Activated naive CD8-positive, alpha-beta T cell treated with anti-CD3 and anti-CD28 coated beads for 36 hours (primary cell): ENCODE results near the gene ERG. TPM values are rescaled to one million over a fixed set of nuclear protein-coding genes. Genes with fewer than 3 reads are reported as not detected.

Experiments
- DNase-seq: peaks from one replicate; pipeline ENCODE4 v3.0.0; 2021
- H3K27ac Mint-ChIP-seq: one replicate; pipeline ENCODE4 v1.8.0; 2022; ENCODE audit warnings: mild to moderate bottlenecking, moderate library complexity, mixed read lengths
- H3K27me3 Mint-ChIP-seq: one replicate; pipeline ENCODE4 v1.8.0; 2022; ENCODE audit warnings: mild to moderate bottlenecking, mixed read lengths
- H3K36me3 Mint-ChIP-seq: one replicate; pipeline ENCODE4 v1.8.0; 2021; ENCODE audit warnings: mild to moderate bottlenecking, mixed read lengths
- H3K4me1 Mint-ChIP-seq: one replicate; pipeline ENCODE4 v1.8.0; 2021; ENCODE audit warnings: mixed read lengths
- H3K4me3 Mint-ChIP-seq: one replicate; pipeline ENCODE4 v1.8.0; 2022; ENCODE audit warnings: mild to moderate bottlenecking, moderate library complexity, mixed read lengths
- H3K9me3 Mint-ChIP-seq: one replicate; pipeline ENCODE4 v1.8.0; 2022; ENCODE audit warnings: mixed read lengths
- total RNA-seq, 2 experiments: library from RNA; stranded (reverse); gene quantifications; one replicate each; pipeline ENCODE4 v1.2.3, GENCODE V29; 2021

ERG gene
- total RNA-seq, 2 experiments from 2014 or later, result not detected

DNA sequence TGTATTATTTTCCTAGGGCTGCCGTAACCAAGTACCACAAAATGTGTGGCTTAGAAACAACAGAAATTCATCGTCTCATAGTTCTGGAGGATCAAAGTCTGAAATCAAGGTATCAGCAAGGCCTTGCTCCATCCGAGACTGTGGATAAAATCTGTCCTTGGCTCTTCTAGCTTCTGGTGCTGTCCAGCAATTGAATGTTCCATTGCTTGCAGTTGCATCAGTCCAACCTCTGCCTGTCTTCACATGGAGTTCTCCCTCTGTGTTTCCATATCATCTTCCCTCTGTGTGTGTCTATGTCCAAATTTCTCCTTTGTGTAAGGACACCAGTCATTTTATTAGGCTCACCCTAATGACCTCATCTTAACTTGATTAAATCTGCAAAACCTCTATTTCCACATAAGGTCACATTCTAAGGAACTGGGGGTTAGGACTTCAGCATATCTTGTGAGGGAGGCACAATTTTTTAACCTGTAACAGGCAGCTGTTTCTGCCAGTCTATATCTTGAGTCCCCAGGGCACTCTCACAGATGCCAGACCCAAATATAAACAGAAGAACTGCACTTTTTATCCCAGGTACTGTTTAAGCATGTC is 84.2 kb downstream of the ERG start:
- Mint-ChIP-seq H3K4me1 (no peaks in the 10 kb centered on the region), H3K27ac (no peak overlapping the region), H3K27me3 (peaks cover 4% of the 10 kb centered on the region), H3K9me3 (peaks cover 7% of the 10 kb centered on the region), H3K36me3 (no peaks in the 10 kb centered on the region), H3K4me3 (no peak overlapping the region)
- DNase-seq, result no peak

DNA sequence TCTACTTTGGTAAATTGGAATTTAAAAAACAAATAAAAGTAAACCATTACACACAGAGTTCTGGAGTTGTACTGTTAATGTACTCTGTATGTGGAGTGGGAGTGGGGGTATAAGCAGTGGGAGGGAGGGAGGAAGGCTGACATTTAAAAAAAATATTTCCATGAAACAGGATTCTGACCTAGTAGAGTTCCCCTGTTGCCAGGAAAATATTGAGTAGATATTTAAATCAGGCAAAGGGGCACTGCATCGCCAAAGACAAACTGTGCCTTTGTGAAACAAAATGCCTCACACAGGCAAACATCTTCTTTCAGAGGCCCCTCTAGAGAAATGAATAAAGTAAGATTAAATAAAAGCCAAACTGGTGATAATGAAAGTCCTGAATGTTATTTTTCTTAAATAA is 87.8 kb downstream of the ERG start:
- H3K36me3 Mint-ChIP-seq, result no peaks in the 10 kb centered on the region
- no peak overlapping the region for H3K4me3 Mint-ChIP-seq
- H3K27ac Mint-ChIP-seq, result no peak overlapping the region
- peaks cover 7% of the 10 kb centered on the region for H3K9me3 Mint-ChIP-seq
- peaks cover 4% of the 10 kb centered on the region for H3K27me3 Mint-ChIP-seq
- no peak for DNase-seq
- no peaks in the 10 kb centered on the region for H3K4me1 Mint-ChIP-seq

DNA sequence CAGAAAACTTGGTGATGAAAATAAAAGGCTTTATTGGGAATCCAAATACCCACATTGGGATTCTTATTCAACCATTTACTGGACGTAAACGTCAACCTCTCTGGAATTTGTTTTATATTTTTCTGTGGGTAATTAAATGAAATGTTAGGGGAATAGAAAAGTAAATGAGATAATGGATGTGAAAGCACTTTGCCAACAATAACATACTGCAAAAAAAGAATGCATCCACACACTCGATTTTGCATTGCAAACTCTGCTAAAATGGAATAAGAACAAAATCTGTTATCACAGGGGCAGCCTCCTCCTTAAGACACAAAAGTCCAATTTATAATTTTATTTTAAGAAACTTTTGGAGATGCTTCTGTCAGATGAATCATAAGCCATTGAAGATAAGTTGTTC is 88.4 kb downstream of the ERG start:
- Mint-ChIP-seq H3K36me3 (no peaks in the 10 kb centered on the region), H3K9me3 (peaks cover 7% of the 10 kb centered on the region), H3K4me3 (no peak overlapping the region), H3K27ac (no peak overlapping the region), H3K4me1 (no peaks in the 10 kb centered on the region), H3K27me3 (peaks cover 6% of the 10 kb centered on the region)
- no peak for DNase-seq

DNA sequence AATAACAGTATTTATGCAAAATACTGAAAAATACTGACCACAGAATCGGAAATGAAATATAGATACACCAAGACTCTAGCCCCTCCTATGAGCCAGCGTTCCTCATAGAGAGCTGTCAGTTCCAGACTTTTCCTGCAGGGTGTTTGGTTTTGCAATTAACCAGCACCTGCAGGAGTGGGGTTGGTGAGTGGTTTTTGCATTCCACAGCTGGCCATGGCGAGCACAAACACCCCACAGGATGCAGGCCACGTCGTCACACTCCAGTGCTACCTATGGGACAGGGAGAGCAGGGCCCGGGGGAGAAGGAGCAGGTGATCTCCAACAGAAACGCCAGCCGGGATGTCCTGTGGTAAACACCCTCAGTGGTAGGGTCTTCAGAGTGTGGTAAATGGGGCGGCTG is 94.1 kb downstream of the ERG start:
- Mint-ChIP-seq H3K9me3 (no peaks in the 10 kb centered on the region), H3K27ac (no peak overlapping the region), H3K36me3 (no peaks in the 10 kb centered on the region), H3K4me3 (no peak overlapping the region), H3K27me3 (peaks cover 24% of the 10 kb centered on the region), H3K4me1 (no peaks in the 10 kb centered on the region)
- no peak for DNase-seq

DNA sequence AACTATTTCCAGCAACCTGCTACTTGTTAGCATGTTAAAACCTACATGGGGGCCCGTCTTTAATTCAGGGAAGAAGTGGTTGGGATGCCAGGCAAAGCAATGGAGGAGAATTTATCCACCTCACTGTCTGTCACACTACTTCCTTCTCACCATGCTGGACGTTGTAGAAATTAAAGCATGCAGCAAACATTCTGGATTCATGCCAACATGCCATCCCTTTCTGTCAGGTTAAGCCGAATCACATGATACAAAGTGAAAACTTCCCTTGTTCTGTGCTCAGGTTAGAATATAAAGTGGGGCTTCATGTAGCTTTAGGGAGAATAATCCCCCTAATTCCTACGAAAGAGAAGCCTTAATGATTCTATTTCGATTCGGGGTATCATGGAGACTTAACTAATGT is 95.5 kb downstream of the ERG start:
- no peaks in the 10 kb centered on the region for H3K4me1 Mint-ChIP-seq
- H3K27ac Mint-ChIP-seq, result no peak overlapping the region
- H3K27me3 Mint-ChIP-seq, result peaks cover 20% of the 10 kb centered on the region
- no peaks in the 10 kb centered on the region for H3K9me3 Mint-ChIP-seq
- H3K36me3 Mint-ChIP-seq, result no peaks in the 10 kb centered on the region
- no peak overlapping the region for H3K4me3 Mint-ChIP-seq
- DNase-seq, result no peak

DNA sequence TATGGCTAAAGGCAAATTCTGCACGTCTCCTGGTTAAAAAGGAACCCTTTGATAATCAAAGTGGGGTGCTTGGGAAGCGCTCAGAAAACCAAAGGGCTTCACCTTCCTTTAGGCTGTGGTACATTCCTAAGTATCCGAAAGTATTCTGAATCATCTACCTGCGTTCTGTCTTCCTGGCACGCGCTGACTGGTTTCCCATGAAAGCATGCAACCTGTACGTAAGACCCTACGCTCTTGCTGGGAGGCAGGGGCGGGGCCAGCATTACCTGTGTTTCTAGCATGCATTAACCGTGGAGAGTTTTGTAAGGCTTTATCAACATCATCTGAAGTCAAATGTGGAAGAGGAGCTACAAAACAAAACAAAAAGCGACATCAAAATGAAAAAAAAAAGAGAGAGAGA is 96.0 kb downstream of the ERG start:
- H3K27me3 Mint-ChIP-seq, result peaks cover 20% of the 10 kb centered on the region
- no peaks in the 10 kb centered on the region for H3K9me3 Mint-ChIP-seq
- H3K4me3 Mint-ChIP-seq, result no peak overlapping the region
- no peaks in the 10 kb centered on the region for H3K36me3 Mint-ChIP-seq
- no peak overlapping the region for H3K27ac Mint-ChIP-seq
- DNase-seq, result no peak
- H3K4me1 Mint-ChIP-seq, result no peaks in the 10 kb centered on the region

DNA sequence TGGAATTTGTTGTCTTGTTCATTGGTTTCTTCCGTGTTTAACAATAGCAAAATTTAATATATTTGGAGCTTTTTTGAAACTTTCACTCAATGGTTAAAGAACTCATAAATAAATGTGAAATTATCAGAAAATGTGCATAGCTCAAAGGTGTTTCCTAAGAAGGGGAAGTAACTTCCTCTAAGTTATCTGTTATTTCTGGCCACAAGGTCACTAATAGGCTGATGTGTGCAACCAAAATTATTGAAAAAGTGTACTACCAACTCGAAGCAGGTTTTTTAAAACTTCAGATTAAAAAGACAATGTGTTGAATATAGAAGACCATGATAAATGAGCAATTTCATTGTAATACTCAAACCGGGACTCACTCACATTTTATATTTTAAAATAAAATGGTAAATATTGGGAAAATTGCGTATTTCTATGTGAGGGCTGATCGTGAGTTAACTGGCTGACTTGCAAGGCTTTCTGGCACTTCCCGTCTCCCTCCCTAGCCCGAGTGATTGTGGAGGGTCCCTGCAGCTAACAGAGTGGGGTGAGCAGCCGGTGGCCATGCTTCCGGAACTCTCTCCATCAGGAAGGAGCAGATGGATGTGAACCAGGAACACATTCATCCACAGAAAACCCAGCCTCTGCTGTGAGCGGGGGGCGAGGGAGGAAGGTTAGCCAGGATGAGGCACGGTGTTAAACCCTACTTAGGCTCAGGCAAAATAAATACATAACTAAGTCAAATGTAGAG is 96.9 kb downstream of the ERG start:
- no peaks in the 10 kb centered on the region for H3K4me1 Mint-ChIP-seq
- no peaks in the 10 kb centered on the region for H3K36me3 Mint-ChIP-seq
- no peak overlapping the region for H3K4me3 Mint-ChIP-seq
- H3K27ac Mint-ChIP-seq, result no peak overlapping the region
- DNase-seq, result no peak
- H3K9me3 Mint-ChIP-seq, result no peaks in the 10 kb centered on the region
- peaks cover 24% of the 10 kb centered on the region for H3K27me3 Mint-ChIP-seq

DNA sequence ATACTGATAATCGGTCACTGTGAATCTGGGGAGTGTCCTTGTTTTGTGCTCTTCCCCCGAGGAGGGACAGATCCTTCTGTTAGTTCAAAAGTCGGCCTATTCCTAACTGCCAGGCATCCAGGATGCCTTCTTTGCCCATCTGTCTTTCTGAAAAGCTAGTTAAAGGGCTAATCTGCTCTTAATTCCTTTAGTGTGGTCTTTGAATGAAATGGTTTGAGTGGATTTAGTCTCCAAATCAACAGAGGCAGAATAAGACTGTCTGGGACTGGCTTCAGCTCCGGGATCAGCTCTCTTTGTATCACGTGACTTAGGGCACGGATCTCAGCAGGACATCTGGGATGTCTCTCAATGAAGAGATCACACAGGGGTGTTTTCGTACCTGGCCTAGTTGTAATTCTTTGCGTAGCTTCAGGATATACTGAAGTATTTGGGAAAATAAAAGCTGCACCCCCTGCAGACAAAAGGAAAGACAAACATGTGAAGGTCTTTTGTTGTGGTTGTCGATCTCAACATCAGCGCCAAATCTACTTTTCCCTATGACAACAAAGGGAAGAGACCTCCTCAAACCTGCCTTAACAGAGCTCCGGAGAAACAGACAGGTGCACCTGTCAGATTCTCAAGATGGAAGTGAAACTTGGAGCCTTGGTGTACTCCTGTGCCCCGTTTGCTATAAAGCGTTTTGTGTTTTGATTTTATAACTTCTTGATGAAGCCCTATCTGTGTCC is 97.9 kb downstream of the ERG start:
- DNase-seq, result no peak
- no peaks in the 10 kb centered on the region for H3K36me3 Mint-ChIP-seq
- peaks cover 31% of the 10 kb centered on the region for H3K27me3 Mint-ChIP-seq
- H3K9me3 Mint-ChIP-seq, result no peaks in the 10 kb centered on the region
- no peak overlapping the region for H3K4me3 Mint-ChIP-seq
- H3K4me1 Mint-ChIP-seq, result no peaks in the 10 kb centered on the region
- H3K27ac Mint-ChIP-seq, result no peak overlapping the region

DNA sequence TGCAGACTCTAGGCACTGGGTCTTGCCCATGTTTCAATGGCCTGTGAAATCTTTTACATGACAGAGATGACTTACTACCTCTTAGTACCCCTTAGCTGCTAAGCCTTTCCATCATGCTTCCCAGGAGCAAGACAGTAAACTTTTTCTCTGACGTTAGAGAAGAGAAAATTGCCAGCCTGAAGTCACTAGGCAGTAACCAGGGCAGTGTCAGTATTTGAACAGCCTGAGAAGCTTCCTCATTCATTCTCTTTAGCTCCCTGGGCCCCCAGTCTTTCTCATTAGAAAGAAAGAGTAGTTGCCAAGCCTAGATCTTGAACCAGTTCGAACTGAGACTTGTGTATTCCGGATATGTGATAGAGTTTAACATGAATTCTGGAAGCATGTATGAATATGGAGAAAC is 99.2 kb downstream of the ERG start:
- no peak for DNase-seq
- H3K27ac Mint-ChIP-seq, result no peak overlapping the region
- H3K9me3 Mint-ChIP-seq, result no peaks in the 10 kb centered on the region
- H3K36me3 Mint-ChIP-seq, result no peaks in the 10 kb centered on the region
- no peak overlapping the region for H3K4me3 Mint-ChIP-seq
- no peaks in the 10 kb centered on the region for H3K4me1 Mint-ChIP-seq
- H3K27me3 Mint-ChIP-seq, result peaks cover 31% of the 10 kb centered on the region

DNA sequence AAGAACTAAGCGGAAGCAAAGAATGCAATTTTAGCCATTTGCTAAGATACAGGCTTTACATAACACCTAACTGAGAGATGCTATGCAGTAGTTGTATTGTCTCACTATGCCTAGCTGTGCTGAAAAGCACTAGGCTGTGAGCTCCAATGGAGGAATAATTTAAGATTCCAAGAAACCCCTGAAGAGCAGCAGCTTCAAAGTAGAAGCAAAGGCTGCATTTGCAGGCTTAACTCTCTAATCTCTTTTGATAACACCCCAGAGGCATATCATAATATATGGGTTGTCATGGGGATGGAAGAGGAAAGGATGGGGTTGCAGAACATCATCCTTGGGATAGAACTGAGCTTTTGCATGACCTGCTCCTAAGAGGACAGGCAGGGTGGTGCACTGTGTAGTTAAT is 102.0 kb downstream of the ERG start:
- DNase-seq, result no peak
- Mint-ChIP-seq H3K27me3 (peaks cover 28% of the 10 kb centered on the region), H3K4me1 (no peaks in the 10 kb centered on the region), H3K9me3 (no peaks in the 10 kb centered on the region), H3K27ac (no peak overlapping the region), H3K4me3 (no peak overlapping the region), H3K36me3 (no peaks in the 10 kb centered on the region)

DNA sequence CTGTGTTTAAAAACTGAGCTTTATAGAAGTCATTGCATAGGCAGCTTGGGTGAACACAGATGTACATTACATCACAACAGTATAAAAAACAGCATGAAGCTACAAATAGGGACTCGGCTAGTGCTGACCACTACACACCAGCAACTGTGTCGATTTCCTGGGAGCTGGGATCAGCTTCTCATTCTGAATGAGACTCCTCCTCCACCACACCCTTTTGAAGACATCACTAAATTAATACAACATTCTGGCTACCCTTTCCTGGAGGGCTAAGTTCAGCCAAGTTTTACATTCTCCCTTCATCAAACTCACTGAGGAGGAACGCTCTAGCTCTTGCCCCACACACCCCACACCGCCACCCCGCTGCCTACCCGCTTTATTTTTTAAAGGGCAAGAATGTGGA is 102.7 kb downstream of the ERG start:
- Mint-ChIP-seq H3K4me3 (no peak overlapping the region), H3K36me3 (no peaks in the 10 kb centered on the region), H3K27ac (no peak overlapping the region), H3K9me3 (no peaks in the 10 kb centered on the region), H3K27me3 (peaks cover 24% of the 10 kb centered on the region), H3K4me1 (no peaks in the 10 kb centered on the region)
- DNase-seq, result no peak

DNA sequence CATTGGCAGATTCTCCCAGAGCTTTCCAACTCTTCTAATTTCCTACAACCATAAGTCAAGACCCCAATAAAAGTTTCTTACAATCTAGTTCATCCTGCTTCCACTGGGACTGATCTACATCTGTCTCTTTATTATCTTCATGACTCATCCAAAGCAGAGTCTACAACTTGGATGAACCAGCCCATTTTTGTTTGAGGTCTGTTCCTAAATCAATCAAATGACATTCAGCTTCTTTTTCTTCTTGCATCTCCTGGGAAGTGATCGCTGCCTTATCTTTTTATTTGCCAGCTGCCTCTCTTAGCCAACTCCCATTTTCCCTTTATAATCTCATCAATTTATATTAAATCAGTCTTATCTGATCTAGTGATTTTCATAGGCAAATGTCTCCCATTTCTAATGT is 105.6 kb downstream of the ERG start:
- no peak overlapping the region for H3K4me3 Mint-ChIP-seq
- no peaks in the 10 kb centered on the region for H3K4me1 Mint-ChIP-seq

DNA sequence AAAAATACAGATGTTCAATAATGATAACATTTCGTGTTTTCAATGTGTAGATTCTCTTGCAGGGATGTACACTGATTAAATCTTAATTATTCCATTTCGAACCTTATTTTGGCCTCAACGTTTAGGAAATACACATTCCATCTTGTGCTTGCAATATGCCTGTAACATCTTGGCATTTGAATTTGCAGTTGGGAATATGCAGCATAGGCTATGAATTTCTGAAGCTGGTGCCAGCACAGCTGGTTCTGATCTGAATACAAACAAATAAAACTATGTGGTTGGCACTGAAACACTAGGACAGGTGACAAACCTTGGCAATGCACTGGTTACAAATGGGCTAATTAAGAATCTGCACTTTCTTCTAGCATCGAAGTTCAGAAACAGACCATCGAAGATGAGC is 108.4 kb downstream of the ERG start:
- Mint-ChIP-seq H3K36me3 (no peaks in the 10 kb centered on the region), H3K4me3 (no peak overlapping the region), H3K27ac (no peak overlapping the region), H3K4me1 (peaks cover 2% of the 10 kb centered on the region), H3K27me3 (peaks cover 11% of the 10 kb centered on the region), H3K9me3 (no peaks in the 10 kb centered on the region)
- DNase-seq, result no peak

More for the DNA sequence above, 105.6 kb downstream of the ERG start:
- H3K36me3 Mint-ChIP-seq, result no peaks in the 10 kb centered on the region
- H3K27ac Mint-ChIP-seq, result no peak overlapping the region
- no peaks in the 10 kb centered on the region for H3K9me3 Mint-ChIP-seq
- no peak for DNase-seq
- peaks cover 16% of the 10 kb centered on the region for H3K27me3 Mint-ChIP-seq

DNA sequence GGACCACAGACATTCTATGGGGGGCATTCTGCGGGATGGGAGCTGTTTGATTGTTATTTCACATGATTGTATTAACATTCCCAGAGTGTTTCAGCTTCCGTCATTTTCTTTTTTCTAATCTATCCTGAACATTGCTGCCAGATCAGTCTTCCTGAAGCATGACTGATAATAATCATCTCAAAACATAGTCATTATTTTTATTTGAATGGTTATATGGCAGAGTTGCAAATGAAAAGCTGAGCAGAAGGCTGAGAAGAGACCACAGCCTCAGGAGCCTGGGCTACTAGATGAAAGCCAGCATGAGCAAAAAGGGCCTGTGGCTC is 109.0 kb downstream of the ERG start:
- Mint-ChIP-seq H3K36me3 (no peaks in the 10 kb centered on the region), H3K27ac (no peak overlapping the region), H3K4me3 (no peak overlapping the region), H3K27me3 (peaks cover 15% of the 10 kb centered on the region), H3K4me1 (peaks cover 2% of the 10 kb centered on the region), H3K9me3 (no peaks in the 10 kb centered on the region)
- DNase-seq, result no peak

DNA sequence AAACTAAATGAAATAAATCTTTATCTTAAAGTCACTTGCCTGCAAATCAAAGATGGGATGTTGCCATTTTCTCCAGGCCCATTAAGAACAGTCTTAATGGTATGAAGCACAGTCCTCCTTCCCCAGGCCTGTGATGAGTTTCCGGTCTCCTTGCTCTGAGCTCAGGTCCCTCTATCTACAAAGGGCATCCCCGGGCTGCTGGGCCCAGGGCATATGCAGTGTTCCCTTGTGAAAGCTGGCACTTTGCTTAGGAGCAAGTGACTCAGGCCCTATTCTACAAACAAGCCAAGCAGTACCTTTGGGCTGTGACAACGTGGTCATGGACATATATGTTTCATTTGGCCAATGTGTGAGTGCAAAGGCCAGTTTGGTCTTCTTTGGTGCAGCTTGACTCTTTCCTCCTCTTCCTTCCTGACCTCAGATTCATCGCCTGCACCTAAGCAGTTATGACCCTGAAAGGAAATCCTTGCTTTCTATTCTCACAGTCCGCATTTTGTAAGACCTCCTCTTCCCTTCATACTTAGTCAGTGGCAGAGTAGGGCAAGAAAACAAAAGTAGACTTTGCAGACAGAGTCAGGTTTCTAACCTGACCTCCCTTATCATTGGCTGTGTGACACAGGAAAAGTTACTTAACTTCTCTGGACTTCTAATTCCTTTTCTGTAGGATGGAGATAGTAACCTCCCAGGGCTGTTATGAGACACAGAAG is 109.5 kb downstream of the ERG start:
- Mint-ChIP-seq H3K4me3 (no peak overlapping the region), H3K9me3 (no peaks in the 10 kb centered on the region), H3K4me1 (peaks cover 2% of the 10 kb centered on the region), H3K27me3 (peaks cover 19% of the 10 kb centered on the region), H3K36me3 (no peaks in the 10 kb centered on the region), H3K27ac (no peak overlapping the region)
- DNase-seq, result no peak
